Keratinocyte (primary cell): ENCODE measurements around the gene LCOR.

Experiments
- EZH2 ChIP-seq: IDR thresholded peaks from one replicate; pipeline ENCODE4 v1.6.1; 2012; ENCODE audit warnings: inconsistent platforms, mild to moderate bottlenecking, low read length, moderate library complexity
- TF ChIP-seq, protein P1 (sequence below), 3 experiments: IDR thresholded peaks in 1 of 3; conservative IDR thresholded peaks in 1 of 3; optimal IDR thresholded peaks in 1 of 3; 2 replicates in 2 of 3; 3 replicates in 1 of 3; pipeline versions ENCODE3 to v1.5.1; 2011; ENCODE audit warnings: low read length in 3 of 3, mild to moderate bottlenecking in 3 of 3, moderate library complexity in 2 of 3, control low read depth in 1 of 3, inconsistent platforms in 1 of 3; ENCODE audit not compliant: insufficient read depth in 2 of 3; ENCODE audit errors: extremely low read depth in 1 of 3

DNA sequence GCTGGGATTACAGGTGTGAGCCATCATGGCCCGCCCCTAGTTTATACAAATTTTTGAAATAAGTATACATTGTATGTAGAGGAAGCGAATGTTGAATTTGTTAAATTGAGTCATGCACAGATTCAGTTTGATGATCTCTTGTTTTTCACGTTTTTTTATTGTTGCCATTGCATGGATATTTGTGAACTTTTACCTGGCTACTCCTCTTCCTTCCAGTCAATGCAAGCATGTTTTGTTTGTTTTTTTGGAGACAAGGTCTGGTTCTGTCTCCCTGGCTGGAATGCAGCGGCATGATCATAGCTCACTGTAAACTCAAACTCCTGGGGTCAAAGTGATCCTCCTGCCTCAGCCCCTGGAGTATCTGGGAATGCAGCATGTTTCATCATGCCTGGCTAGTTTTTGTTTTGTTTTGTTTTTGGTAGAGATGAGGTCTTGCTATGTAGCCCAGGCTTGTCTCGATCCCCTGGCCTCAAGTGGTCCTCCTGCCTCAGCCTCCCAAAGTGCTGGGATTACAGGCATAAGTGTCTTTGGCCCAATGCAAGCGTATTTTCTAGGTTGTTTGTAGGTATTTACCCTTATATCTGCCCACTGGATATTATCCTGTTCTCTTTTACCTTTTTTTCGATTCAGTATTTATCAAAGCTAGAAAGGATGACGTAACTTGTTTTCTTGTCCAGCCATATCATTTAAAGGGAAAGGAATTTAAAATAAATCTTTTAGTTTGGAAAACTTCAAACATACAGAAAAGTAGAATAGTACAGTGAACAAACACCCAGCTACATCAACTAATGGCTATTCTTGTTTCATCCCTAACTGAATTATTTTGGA, 11.0 kb downstream of the LCOR start:
- TF ChIP-seq, protein P1, sequence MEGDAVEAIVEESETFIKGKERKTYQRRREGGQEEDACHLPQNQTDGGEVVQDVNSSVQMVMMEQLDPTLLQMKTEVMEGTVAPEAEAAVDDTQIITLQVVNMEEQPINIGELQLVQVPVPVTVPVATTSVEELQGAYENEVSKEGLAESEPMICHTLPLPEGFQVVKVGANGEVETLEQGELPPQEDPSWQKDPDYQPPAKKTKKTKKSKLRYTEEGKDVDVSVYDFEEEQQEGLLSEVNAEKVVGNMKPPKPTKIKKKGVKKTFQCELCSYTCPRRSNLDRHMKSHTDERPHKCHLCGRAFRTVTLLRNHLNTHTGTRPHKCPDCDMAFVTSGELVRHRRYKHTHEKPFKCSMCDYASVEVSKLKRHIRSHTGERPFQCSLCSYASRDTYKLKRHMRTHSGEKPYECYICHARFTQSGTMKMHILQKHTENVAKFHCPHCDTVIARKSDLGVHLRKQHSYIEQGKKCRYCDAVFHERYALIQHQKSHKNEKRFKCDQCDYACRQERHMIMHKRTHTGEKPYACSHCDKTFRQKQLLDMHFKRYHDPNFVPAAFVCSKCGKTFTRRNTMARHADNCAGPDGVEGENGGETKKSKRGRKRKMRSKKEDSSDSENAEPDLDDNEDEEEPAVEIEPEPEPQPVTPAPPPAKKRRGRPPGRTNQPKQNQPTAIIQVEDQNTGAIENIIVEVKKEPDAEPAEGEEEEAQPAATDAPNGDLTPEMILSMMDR (optimal IDR thresholded peaks at IDR 0.05 in 1 of 3, IDR thresholded peaks at IDR 0.05 in 1 of 3, conservative IDR thresholded peaks at IDR 0.05 in 1 of 3; ENCODE audit: extremely low read depth in 1 of 3, insufficient read depth in 2 of 3, low read length in 3 of 3), result no peak
- TF ChIP-seq EZH2, result no peak
